GM19463 (cell line): Measurements from ENCODE around the gene IP6K2.
"Not testable (repeated sequence)": the region's sequence is repeated elsewhere in the genome, so short reads cannot be mapped to it uniquely, and the experiment has no call there.

Source experiments
- ATAC-seq: cut with Tn5 transposase; IDR thresholded peaks from one replicate; pipeline ENCODE4 v1.9.1; 2021; ENCODE audit warnings: mild to moderate bottlenecking, moderate library complexity; ENCODE audit not compliant: unreplicated experiment

Gene IP6K2

GRCh38 chr3:48733752-48734518 is 16.9 kb upstream of the IP6K2 start:
- not testable (repeated sequence) for ATAC-seq

- no peak for ATAC-seq
Observed at GRCh38 chr3:48727511-48727910, 10.5 kb upstream of the IP6K2 start.

GRCh38 chr3:48725185-48725855 is 8.3 kb upstream of the IP6K2 start:
- not testable (repeated sequence) for ATAC-seq

GRCh38 chr3:48723725-48724124 is 6.7 kb upstream of the IP6K2 start:
- no peak for ATAC-seq

GRCh38 chr3:48723293-48723692 is 6.3 kb upstream of the IP6K2 start:
- ATAC-seq = not testable (repeated sequence)

- ATAC-seq = no peak
Observed at GRCh38 chr3:48716508-48716981, 476 bp downstream of the IP6K2 start.

GRCh38 chr3:48715174-48715800 is 1.7 kb downstream of the IP6K2 start:
- no peak for ATAC-seq

- ATAC-seq = no peak
Observed at GRCh38 chr3:48711727-48712126, 5.3 kb downstream of the IP6K2 start.

GRCh38 chr3:48709051-48709461 is 8.0 kb downstream of the IP6K2 start:
- ATAC-seq = no peak

GRCh38 chr3:48708481-48708889 is 8.5 kb downstream of the IP6K2 start:
- ATAC-seq = no peak

- ATAC-seq = no peak
Observed at GRCh38 chr3:48707157-48707556, 9.9 kb downstream of the IP6K2 start.

GRCh38 chr3:48702320-48702920 is 14.6 kb downstream of the IP6K2 start:
- ATAC-seq = no peak

GRCh38 chr3:48700731-48701405 is 16.2 kb downstream of the IP6K2 start:
- no peak for ATAC-seq

- ATAC-seq = no peak
Observed at GRCh38 chr3:48698891-48699290, 18.1 kb downstream of the IP6K2 start.

GRCh38 chr3:48697952-48698351 is 19.1 kb downstream of the IP6K2 start:
- no peak for ATAC-seq

GRCh38 chr3:48696601-48697000 is 20.4 kb downstream of the IP6K2 start:
- no peak for ATAC-seq

GRCh38 chr3:48696156-48696555 is 20.9 kb downstream of the IP6K2 start:
- ATAC-seq = no peak

GRCh38 chr3:48695393-48695753 is 21.6 kb downstream of the IP6K2 start:
- no peak for ATAC-seq

GRCh38 chr3:48694610-48695392 is 22.2 kb downstream of the IP6K2 start:
- ATAC-seq = no peak

- no peak for ATAC-seq
Observed at GRCh38 chr3:48693826-48694225, 23.2 kb downstream of the IP6K2 start.
